Prostate gland (tissue), 2 donors: Measurements from ENCODE around the gene TMEM114. TPM values are rescaled to one million over a fixed set of nuclear protein-coding genes. Genes with fewer than 3 reads are reported as not detected.

Experiments
- DNase-seq: peaks from one replicate; pipeline ENCODE4 v3.0.0-alpha.2; 2019; ENCODE audit warnings: low spot score
- H3K27ac ChIP-seq, 2 donors: fragments of 200-600 bp; sonication (generic); 2 replicates each; pipeline ENCODE4 v1.5.1; 2017 to 2019
- H3K27me3 ChIP-seq: fragments of 200-600 bp; sonication (generic); replicated peaks from 2 replicates; pipeline ENCODE4 v1.5.1; 2019; ENCODE audit not compliant: insufficient read depth
- H3K36me3 ChIP-seq, 2 donors: fragments of 200-600 bp; sonication (generic); 1 replicate in 1 of 2; 2 replicates in 1 of 2; pipeline versions ENCODE4 v1.5.1 to v1.8.1; 2017 to 2019
- H3K4me1 ChIP-seq: fragments of 200-600 bp; sonication (generic); replicated peaks from 2 replicates; pipeline ENCODE4 v1.5.1; 2019
- H3K4me3 ChIP-seq, 2 donors: fragments of 200-600 bp; sonication (generic); 2 replicates each; pipeline ENCODE4 v1.5.1; 2017 to 2019
- H3K9me3 ChIP-seq: fragments of 200-600 bp; sonication (generic); 2 replicates; pipeline ENCODE4 v1.5.1; 2017
- CTCF ChIP-seq, 4 experiments: fragments of 200-600 bp in 2 of 4; fragments of 450-650 bp in 2 of 4; sonication (generic) in 2 of 4; IDR thresholded peaks; 1 replicate in 3 of 4; 2 replicates in 1 of 4; pipeline ENCODE4 v1.5.1; 2016 to 2019; ENCODE audit warnings: antibody characterized with exemption in 4 of 4, mild to moderate bottlenecking in 2 of 4, moderate library complexity in 2 of 4
- POLR2A ChIP-seq: fragments of 450-650 bp; IDR thresholded peaks from one replicate; pipeline ENCODE4 v1.6.1; 2016; ENCODE audit warnings: antibody characterized with exemption, mild to moderate bottlenecking
- POLR2AphosphoS5 ChIP-seq: sonication (generic); formaldehyde crosslinking; IDR thresholded peaks from one replicate; pipeline ENCODE4 v1.6.1; 2017; ENCODE audit warnings: antibody characterized with exemption
- WGBS: methylation state at CpG from one replicate; pipeline ENCODE4 v1.1.5; 2018; 5-methylcytosine and 5-hydroxymethylcytosine counted together
- intact Hi-C: fragments of 100-400 bp; cut with DNase I; formaldehyde crosslinking; loops from one replicate; pipeline ENCODE4 v1.14.2; 2022
- total RNA-seq, 2 donors: library from RNA; depleted of rRNA; stranded (reverse); fragments of >200 nt; gene quantifications; one replicate each; pipeline ENCODE4 v1.1.0, GENCODE V29; 2016

TMEM114 gene
- total RNA-seq, 2 donors from 2014 or later: not detected

DNA sequence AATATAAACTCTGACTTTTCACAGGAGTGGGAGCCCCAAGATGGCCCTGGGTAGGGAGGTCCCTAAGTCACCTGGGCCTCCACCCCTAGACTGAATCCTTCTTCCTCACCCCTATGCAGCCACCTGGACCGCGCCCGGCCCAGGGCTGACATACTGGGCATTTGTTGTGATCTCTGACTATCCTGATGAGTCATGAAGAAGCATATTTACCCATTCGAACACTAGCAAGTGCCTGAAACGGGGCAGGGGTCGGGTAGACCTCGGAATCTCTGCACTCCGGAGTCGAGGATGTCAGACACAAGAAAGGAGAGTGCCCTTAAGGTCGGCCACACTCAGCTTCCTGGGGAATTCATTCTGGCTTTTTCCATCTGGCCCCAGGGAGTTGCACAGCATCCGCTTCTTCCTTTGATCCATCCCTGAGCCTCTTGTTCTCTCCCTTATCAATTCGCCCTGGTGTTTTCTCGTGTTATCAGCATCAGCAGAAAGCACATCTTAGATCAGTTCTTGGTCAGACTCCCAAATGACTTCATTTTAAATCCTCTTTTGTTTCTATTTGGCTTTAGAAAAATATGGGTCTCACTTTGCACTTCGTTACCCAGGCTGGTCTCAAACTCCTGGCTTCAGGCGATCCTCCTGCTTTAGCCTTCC lies 41.6 kb upstream of the TMEM114 start:
- Histone ChIP-seq H3K4me3 (no peak overlapping the region), H3K36me3 (peaks cover 4 to 41% of the 10 kb centered on the region in 2 donors), H3K27ac (no peak overlapping the region), H3K4me1 (no peaks in the 10 kb centered on the region), H3K27me3 (no peaks in the 10 kb centered on the region), H3K9me3 (no peaks in the 10 kb centered on the region)
- DNase-seq: no peak
- intact Hi-C loops: no loop called here
- TF ChIP-seq POLR2A (no peak), CTCF (IDR thresholded peaks at IDR 0.05) (no peak), POLR2AphosphoS5 (no peak)
- 72% methylated on average over 15 of the region's 15 CpGs for WGBS

GRCh38 chr16:8631373-8631772 lies 41.1 kb upstream of the TMEM114 start:
- TF ChIP-seq POLR2A: no peak
- no peak for TF ChIP-seq CTCF (IDR thresholded peaks at IDR 0.05)
- no peak for TF ChIP-seq POLR2AphosphoS5
- Histone ChIP-seq H3K4me1 (no peaks in the 10 kb centered on the region), H3K27me3 (no peaks in the 10 kb centered on the region), H3K27ac (no peak overlapping the region), H3K36me3 (peaks cover 4 to 41% of the 10 kb centered on the region in 2 donors), H3K4me3 (no peak overlapping the region), H3K9me3 (no peaks in the 10 kb centered on the region)
- DNase-seq: no peak
- intact Hi-C loops: no loop called here
- 80% methylated on average over 9 of the region's 9 CpGs for WGBS

- H3K36me3 ChIP-seq: peaks cover 4 to 36% of the 10 kb centered on the region in 2 donors
- intact Hi-C loops: no loop called here
- WGBS: 89% methylated on average over 11 of the region's 11 CpGs
Observed at GRCh38 chr16:8630255-8630953, 40.1 kb upstream of the TMEM114 start.

DNA sequence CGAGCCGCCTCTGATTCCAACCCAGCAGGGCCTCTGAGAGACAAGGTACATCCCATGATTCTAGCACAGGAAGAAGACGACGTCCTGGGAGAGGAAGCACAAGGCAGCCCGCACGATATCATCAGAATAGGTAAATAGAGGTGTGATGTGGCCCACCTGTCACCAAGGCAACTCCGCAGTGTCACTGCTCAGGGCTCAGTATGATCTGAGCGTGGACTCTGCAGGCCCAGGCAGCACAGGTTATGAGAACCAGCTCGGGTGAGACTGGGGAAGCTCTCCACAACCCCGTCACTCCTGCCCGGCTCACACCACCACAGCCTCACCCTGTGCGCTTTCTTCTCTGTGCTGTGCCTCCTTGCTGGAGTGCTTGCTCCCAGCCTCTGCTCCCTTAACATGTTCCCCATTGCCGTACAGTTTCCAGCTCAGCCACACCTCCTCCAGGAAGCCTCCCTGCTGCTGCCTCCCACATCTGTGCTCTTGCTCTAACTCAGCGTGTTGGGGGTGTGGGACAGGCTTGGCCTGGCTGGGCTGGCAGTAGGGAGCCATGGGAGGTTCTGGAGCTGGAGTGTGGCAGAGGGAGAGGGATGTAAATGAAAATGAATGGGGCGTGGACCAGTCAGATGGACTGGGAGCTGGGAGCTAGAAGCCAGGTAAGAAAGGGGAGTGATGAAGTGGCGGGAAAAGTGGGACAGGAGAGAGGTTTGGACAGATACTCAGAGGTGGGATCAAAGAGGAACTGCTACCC lies 38.8 kb upstream of the TMEM114 start:
- Histone ChIP-seq H3K4me1 (no peaks in the 10 kb centered on the region), H3K27ac (no peak overlapping the region), H3K27me3 (no peaks in the 10 kb centered on the region), H3K9me3 (no peaks in the 10 kb centered on the region), H3K4me3 (no peak overlapping the region), H3K36me3 (peaks cover 4 to 28% of the 10 kb centered on the region in 2 donors)
- 91% methylated on average over 16 of the region's 16 CpGs for WGBS
- no peak for TF ChIP-seq POLR2A
- TF ChIP-seq CTCF (IDR thresholded peaks at IDR 0.05): no peak
- TF ChIP-seq POLR2AphosphoS5: no peak
- intact Hi-C loops: loop anchor here (10.0 kb wide), 1 partner anchor 54 kb away; no protein-coding TSS in a partner anchor
- DNase-seq: no peak

More at GRCh38 chr16:8630255-8630953, 40.1 kb upstream of the TMEM114 start:
- H3K4me3 ChIP-seq: no peak overlapping the region
- no peak for DNase-seq
- H3K27ac ChIP-seq: no peak overlapping the region
- H3K9me3 ChIP-seq: no peaks in the 10 kb centered on the region
- H3K27me3 ChIP-seq: no peaks in the 10 kb centered on the region
- H3K4me1 ChIP-seq: no peaks in the 10 kb centered on the region
- TF ChIP-seq POLR2A (no peak), POLR2AphosphoS5 (no peak), CTCF (IDR thresholded peaks at IDR 0.05) (no peak)
